HTR-8/SVneo (cell line): ENCODE measurements around the gene LUZP2.

Source experiments
- DNase-seq: peaks from one replicate; pipeline ENCODE4 v3.0.0; 2011; ENCODE audit warnings: low spot score, mixed read lengths; ENCODE audit not compliant: insufficient read length
- FAIRE-seq: peaks from 2 replicates; lab custom pipeline; 2011; peaks lifted over from hg19 to GRCh38; lab: Jason Lieb, UNC

The LUZP2 gene

GRCh38 chr11:24496736-24497725 lies at the start of gene LUZP2:
LUZP2 (plus strand) TSS chr11:24497053.
- DNase-seq (peak; percentile 29), FAIRE-seq (peak; percentile 85)

GRCh38 chr11:24453129-24453718 lies 43.6 kb upstream of the LUZP2 start:
- no peak for FAIRE-seq
- peak; percentile 4 for DNase-seq

- FAIRE-seq: no peak
- DNase-seq: no peak
Measured at GRCh38 chr11:24457985-24458384, 38.9 kb upstream of the LUZP2 start.

DNA sequence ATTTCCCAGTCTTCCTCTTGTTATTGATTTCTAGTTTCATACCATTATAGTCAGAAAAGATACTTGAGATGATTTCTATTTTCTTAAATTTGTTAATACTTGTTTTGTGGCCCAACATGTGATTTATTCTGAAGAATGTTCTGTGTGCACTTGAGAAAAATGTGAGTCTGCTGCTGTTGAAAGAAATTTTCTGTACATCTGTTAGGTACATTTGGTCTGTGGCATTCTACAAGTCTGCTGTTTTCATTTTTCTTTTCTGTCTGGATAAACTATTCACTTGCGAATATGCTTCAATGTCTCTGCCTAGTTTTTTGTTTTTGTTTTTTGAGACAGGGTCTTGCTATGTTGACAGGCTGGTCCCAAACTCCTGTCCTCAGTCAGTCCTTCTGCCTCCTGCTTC lies 26.4 kb upstream of the LUZP2 start:
- no peak for FAIRE-seq

DNA sequence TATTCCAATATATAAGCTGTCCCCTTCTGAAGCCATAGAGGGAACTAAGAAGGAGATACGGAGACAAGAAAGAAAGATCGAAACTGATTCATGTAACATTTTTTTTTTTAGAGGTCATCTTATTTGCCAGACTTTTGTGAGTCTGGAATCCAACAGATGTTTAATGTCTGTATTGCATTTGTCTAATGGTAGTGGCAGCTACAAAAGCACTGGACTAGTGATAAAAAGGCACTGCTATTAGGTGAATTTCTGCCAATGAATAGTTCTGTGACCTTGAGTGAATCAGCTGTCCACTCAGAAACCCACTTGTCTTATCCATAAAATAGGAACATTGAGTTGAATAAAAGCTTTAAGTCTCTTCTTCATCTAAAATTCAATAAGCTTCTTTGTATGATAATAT lies 25.8 kb upstream of the LUZP2 start:
- FAIRE-seq (no peak), DNase-seq (no peak)

More for the DNA sequence above, 26.4 kb upstream of the LUZP2 start:
- no peak for DNase-seq

DNA sequence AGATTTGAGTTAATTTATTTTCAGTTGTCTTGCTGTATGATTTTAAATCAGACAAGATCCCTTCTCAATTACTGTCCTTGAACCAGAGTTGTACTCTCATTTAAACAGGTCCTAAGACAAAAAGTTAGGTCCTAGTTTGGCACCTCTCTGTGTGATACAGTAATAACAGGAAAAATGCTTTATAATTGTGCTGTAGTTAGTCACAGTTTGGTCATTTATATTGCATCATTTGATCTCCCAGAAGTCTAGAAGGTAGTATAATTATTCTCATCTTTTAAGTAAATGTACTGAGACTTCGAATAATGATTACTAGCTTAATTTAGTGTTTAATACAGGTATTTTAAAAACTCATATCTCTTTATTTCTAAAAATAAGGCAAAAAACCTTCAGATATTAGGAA lies 18.1 kb upstream of the LUZP2 start:
- DNase-seq (no peak), FAIRE-seq (no peak)

GRCh38 chr11:24489477-24489876 lies 7.4 kb upstream of the LUZP2 start:
- no peak for DNase-seq
- FAIRE-seq: no peak

DNA sequence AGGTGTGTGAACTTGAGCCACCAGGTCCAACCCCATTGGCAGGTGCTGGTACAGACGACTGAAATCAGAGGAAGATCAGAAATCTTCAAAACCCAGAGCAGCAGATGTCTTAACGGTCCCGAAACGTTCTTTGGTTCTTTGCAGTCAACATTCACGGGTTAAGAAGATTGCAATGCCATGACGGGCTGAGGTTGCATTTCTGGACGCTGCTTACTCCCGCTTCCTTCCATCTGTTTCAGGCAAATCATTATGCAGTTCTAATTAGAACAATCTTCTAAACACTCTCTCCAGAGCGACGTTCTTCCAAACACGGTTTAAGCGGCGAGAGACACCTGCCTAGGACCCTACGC lies 492 bp upstream of the LUZP2 start:
- no peak for DNase-seq
- FAIRE-seq: no peak

GRCh38 chr11:24497831-24498230 lies 978 bp downstream of the LUZP2 start:
- no peak for FAIRE-seq
- no peak for DNase-seq

GRCh38 chr11:24502425-24502824 lies 5.6 kb downstream of the LUZP2 start:
- DNase-seq (no peak), FAIRE-seq (no peak)

GRCh38 chr11:24509114-24509513 lies 12.3 kb downstream of the LUZP2 start:
- DNase-seq (no peak), FAIRE-seq (no peak)

- FAIRE-seq: no peak
Measured at GRCh38 chr11:24511511-24511910, 14.7 kb downstream of the LUZP2 start.

DNA sequence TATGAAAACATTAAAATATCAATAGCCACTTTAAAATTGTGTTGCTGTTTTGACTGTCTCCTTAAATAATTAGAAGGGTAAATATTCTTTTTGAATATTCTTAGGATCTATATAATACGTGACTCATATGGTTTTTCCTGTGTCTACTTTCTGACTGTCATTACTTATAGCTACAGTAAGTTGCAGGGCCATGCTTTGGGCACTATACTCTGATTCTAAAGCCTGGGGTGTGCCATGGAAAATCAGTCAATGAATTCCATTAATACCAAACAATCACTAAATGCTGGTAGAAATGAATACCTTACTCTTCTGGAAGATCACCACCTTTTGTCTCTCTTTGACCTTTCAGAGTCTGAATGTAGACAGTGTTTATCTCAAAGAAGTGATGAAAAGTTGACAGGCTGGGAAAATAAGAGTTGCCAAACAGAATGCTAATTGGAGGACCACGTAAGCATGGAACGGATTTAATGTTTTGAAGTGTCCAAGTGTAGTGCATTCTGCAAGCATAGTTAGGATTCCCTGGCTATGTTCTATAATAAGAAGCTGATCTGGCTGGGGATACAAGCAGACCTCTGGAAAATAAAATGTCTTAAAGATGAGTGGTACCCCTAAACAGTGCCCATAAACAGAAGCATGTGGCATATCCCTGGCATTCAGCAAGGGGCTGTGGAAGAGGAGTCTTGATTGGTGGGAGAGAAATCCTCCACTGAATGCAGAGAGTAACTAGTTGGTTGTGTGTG lies 16.8 kb downstream of the LUZP2 start:
- DNase-seq (no peak), FAIRE-seq (no peak)

More at GRCh38 chr11:24511511-24511910, 14.7 kb downstream of the LUZP2 start:
- DNase-seq: no peak

- DNase-seq: no peak
- FAIRE-seq: no peak
Measured at GRCh38 chr11:24514219-24514594, 17.4 kb downstream of the LUZP2 start.

DNA sequence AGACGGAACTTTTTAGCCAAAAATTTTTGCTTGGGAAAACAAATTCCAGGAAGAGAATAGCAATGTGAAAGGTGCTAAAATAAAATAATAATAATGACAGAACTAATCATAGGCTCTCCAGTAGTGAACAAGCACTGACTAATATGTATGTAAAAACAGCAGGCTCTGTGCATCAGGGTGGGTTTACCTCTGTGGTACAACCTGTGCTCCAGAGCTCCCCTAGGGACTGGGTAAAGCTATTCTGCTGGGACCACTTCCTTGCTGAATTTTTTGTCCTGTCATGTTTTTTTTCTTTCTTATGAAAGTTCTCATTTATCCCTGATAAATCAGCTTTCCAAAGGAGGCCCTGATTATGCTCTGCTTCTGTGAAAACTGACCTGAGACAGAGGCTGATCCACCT lies 18.8 kb downstream of the LUZP2 start:
- DNase-seq (no peak), FAIRE-seq (no peak)

DNA sequence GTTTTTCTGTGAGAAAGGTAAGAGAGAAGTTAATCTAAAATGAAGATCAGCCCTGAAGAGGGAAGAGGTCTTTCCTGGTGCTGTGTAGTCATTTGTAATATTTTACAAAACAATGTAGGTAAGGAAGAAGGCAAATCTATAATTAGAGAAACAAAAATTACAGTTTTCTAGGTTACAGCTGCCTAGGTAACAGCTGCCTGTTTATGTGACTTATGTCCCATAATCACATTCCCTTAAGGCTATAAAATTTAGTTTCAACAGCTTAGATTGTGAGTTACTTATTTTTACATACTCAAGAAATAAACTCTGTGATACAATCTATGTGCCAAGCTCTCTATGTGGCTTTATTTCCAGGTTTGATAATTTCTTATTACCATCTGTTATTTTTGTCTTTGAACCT lies 19.8 kb downstream of the LUZP2 start:
- no peak for DNase-seq
- FAIRE-seq: no peak

DNA sequence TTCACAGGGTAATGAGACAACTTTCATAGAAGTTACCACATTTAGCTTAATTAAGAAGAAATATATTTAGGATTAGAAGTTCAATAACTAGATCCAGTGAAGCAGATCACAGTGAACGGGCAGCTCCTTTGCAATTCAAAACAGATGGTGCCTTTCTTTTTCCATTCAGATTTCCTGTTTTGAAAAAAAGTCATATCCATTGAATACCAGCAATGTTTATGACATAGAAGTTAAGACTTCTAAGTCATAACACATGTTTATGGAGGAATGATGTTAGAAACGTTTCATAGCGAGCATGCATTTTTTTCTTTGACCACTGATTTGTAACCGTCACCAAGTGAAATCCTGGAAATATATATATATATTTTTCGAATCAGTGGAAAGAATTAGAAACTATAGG lies 24.7 kb downstream of the LUZP2 start:
- FAIRE-seq (no peak), DNase-seq (no peak)

DNA sequence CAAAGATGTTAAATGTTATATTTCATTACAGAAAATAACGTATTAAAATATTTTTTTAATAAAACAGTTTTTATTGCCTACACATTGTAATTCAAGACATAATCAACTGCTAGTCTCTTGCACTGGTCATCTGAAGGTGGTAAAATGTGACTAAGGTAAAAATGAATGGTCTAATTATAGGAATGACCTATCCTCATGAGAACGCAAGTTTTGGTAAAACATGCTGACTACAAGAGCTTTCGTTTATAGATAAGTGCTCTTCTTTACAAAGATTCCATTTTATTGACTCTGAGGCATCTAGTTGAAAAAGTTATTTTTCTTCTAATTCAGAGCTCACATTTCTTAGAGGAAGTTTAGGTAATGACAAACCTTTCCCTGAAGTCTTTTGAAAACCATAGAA lies 27.3 kb downstream of the LUZP2 start:
- no peak for FAIRE-seq
- DNase-seq: no peak

DNA sequence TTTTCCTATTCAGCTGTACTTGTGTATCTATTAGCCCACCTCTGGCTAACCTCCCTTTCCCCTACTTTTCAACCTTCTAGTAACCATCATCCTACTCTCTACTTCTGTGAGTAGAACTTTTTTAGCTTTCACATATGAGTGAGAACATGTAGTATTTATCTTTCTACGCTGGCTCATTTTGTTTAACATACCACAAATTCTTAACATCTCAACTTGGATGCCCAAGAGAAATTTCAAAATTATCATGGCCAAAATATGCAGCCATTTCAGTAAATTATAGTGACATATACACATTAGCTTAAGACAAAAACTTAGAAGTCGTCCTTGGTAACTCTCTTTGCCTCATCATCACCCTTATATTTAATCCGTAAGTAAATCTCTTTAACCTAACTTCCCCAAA lies 34.7 kb downstream of the LUZP2 start:
- FAIRE-seq: no peak
- DNase-seq: no peak

- FAIRE-seq (no peak), DNase-seq (no peak)
Measured at GRCh38 chr11:24543771-24544170, 46.9 kb downstream of the LUZP2 start.

GRCh38 chr11:24556693-24557092 lies 59.8 kb downstream of the LUZP2 start:
- no peak for FAIRE-seq
- DNase-seq: no peak
